ENCODE results near the gene SKA2. TPM values are rescaled to one million over a fixed set of nuclear protein-coding genes. Genes with fewer than 3 reads are reported as not detected.

The SKA2 gene
- total and polyA plus RNA-seq, 9 of the 15 experiments (the other 6 are each of a cell fraction or from before 2014, with no cell fraction given): 58.1 to 183 (median 133) TPM

DNA sequence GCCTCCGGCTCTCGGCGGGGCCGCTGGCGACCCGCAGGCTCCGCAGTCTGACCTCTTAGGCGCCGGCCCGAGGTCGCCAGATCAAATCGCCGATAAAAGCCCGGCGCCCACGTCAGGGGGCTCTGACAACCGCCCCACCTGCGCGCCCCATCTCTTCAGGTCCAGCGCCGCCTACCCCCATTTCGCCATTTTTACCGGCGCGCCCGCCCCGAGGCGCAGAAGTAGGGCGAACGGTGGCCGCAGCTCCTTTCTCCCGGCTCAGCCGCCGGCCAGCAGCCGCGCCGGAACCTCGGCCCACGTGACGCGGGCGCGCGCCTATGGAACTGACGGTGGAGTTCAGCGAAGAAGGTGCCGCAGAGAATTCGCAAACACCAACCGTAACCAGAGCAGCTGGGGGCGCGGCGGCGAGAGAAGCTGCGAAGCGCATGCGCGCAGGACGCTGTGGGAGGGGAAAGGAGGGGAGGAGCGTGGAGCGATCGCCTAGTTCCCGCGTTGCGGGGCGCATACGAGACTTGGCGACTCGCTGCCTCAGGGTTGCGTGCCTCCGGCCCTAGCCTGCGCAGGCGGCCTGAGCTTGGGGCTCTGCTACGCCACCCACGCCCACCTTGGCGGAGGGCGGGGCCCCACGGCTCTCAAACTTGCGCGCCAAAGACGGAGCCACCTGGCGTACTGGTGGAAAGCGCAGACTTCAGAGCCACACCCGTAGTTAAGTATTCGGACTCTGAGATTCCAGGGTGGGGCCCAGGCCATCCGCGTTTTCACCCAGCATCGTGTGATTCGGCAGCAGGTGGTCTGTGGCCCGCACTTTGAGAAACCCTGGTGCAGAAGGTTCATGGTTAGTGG lies 48.3 kb downstream of the SKA2 start, which contains the start of gene TRIM37 (continued):
- TF ChIP-seq, protein P1, sequence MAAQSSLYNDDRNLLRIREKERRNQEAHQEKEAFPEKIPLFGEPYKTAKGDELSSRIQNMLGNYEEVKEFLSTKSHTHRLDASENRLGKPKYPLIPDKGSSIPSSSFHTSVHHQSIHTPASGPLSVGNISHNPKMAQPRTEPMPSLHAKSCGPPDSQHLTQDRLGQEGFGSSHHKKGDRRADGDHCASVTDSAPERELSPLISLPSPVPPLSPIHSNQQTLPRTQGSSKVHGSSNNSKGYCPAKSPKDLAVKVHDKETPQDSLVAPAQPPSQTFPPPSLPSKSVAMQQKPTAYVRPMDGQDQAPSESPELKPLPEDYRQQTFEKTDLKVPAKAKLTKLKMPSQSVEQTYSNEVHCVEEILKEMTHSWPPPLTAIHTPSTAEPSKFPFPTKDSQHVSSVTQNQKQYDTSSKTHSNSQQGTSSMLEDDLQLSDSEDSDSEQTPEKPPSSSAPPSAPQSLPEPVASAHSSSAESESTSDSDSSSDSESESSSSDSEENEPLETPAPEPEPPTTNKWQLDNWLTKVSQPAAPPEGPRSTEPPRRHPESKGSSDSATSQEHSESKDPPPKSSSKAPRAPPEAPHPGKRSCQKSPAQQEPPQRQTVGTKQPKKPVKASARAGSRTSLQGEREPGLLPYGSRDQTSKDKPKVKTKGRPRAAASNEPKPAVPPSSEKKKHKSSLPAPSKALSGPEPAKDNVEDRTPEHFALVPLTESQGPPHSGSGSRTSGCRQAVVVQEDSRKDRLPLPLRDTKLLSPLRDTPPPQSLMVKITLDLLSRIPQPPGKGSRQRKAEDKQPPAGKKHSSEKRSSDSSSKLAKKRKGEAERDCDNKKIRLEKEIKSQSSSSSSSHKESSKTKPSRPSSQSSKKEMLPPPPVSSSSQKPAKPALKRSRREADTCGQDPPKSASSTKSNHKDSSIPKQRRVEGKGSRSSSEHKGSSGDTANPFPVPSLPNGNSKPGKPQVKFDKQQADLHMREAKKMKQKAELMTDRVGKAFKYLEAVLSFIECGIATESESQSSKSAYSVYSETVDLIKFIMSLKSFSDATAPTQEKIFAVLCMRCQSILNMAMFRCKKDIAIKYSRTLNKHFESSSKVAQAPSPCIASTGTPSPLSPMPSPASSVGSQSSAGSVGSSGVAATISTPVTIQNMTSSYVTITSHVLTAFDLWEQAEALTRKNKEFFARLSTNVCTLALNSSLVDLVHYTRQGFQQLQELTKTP (IDR thresholded peaks at IDR 0.05; ENCODE audit: low read depth in 1 of 2, partially characterized antibody in 2 of 2): no peak
- TF ChIP-seq CGGBP1 (CRISPR knock-in tag; IDR thresholded peaks at IDR 0.05) (no peak), ZFP91 (CRISPR knock-in tag; IDR thresholded peaks at IDR 0.05) (no peak), ZNF449 (CRISPR knock-in tag; IDR thresholded peaks at IDR 0.05) (no peak), AFF4 (CRISPR knock-in tag; IDR thresholded peaks at IDR 0.05) (peak; percentile 95), BDP1 (IDR thresholded peaks at IDR 0.05; ENCODE audit: insufficient read depth, insufficient read length) (no peak), FOXJ3 (CRISPR knock-in tag; IDR thresholded peaks at IDR 0.05) (no peak), POLR3G (IDR thresholded peaks at IDR 0.05; ENCODE audit: extremely low read depth, insufficient read length, insufficient replicate concordance) (no peak)
- TF ChIP-seq, protein P2, sequence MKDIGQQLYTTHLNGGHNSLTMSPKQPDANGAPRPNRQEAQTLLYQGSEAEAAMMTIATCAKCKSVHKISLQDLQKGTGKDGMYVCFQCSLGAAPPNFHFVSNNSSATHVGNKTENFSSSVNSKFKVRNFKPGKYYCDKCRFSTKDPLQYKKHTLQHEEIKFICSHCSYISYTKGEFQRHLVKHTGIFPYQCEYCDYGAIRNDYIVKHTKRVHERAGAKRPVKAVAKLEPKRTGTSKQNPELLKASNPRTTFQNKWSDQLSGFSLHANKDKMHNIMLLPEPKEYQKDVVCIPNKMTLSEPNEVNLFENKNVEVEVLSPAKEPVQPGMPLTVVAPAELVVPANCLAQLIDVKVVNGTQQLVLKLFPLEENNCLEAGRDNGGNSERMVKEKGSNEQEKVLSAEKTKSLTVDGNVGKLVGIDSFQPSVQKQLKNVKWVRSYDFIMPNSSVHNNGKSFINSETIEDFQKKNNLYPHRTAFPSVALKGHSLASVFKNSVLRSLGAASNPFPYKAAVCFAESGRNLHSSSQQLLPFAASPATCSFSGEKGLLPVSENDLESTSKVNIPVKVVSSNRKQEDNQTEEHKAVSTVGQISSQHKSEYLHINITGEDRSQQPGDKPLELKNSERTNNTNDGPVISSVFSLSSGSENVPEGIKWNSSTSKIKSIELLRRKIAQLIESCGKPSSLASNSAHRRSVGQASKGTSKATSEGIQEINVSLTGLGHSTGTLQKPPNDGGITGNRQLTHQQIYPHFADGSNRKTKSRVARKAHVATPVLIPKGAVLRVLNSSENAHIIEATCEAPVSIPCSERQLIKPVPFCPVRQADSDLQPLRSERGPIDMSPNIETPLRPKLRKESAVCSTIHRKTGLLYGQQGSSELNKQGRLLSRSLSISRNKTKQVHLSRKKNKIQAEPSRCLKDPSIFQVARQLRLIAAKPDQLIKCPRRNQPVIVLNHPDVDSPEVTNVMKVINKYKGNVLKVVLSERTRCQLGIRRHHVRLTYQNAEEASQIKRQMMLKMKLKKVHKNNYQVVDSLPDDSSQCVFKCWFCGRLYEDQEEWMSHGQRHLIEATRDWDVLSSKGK (CRISPR knock-in tag; IDR thresholded peaks at IDR 0.05): no peak

All from K562 (cell line).